ENCODE data around the gene CLCN4. TPM values are rescaled to one million over a fixed set of nuclear protein-coding genes. Genes with fewer than 3 reads are reported as not detected.

CLCN4 gene
- polyA plus RNA-seq, 2 donors: 0.06 to 0.16 TPM

DNA sequence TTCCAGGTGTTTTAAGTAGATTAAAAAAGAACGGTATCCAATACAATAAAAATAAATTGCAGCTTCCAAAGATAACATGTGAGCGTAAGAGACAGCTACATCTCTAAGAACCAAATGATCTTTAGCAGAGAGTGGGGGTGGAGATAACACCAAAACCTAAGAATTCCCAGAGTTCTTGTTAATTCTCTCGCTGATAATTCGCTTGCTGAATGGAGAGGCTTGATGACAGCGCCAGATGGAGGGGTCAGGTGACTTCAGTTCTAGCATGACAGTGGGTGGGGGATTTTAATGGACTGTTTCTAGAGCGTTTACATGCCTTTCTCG lies 2.3 kb downstream of the CLCN4 start:
- Histone ChIP-seq H3K4me3 (ENCODE audit: low read depth in 1 of 2, low read length in 2 of 2) (no peak overlapping the region), H3K27ac (ENCODE audit: low read depth in 2 of 2, low read length in 1 of 2) (no peak overlapping the region), H3K9me3 (ENCODE audit: control insufficient read depth in 2 of 2, insufficient read depth in 1 of 2, low read depth in 1 of 2, low read length in 1 of 2) (peaks cover 0 to 3% of the 10 kb centered on the region in 2 donors), H3K27me3 (ENCODE audit: control insufficient read depth in 1 of 2, insufficient read depth in 2 of 2, low read length in 2 of 2) (peaks cover 0 to 8% of the 10 kb centered on the region in 2 donors), H3K36me3 (ENCODE audit: control insufficient read depth in 2 of 2, insufficient read depth in 2 of 2, low read length in 1 of 2) (no peaks in the 10 kb centered on the region), H3K4me1 (ENCODE audit: control insufficient read depth in 2 of 2, insufficient read depth in 2 of 2, low read length in 1 of 2) (peaks cover 4 to 7% of the 10 kb centered on the region in 2 donors)
- WGBS, 2 donors: 61 to 87% methylated on average over 7 of the region's 7 CpGs

GRCh38 chrX:10160211-10160610 lies 3.4 kb downstream of the CLCN4 start:
- Histone ChIP-seq H3K4me1 (ENCODE audit: control insufficient read depth in 2 of 2, insufficient read depth in 2 of 2, low read length in 1 of 2) (peaks cover 4 to 7% of the 10 kb centered on the region in 2 donors), H3K27me3 (ENCODE audit: control insufficient read depth in 1 of 2, insufficient read depth in 2 of 2, low read length in 2 of 2) (peaks cover 0 to 8% of the 10 kb centered on the region in 2 donors), H3K36me3 (ENCODE audit: control insufficient read depth in 2 of 2, insufficient read depth in 2 of 2, low read length in 1 of 2) (no peaks in the 10 kb centered on the region), H3K9me3 (ENCODE audit: control insufficient read depth in 2 of 2, insufficient read depth in 1 of 2, low read depth in 1 of 2, low read length in 1 of 2) (peaks cover 0 to 3% of the 10 kb centered on the region in 2 donors), H3K27ac (ENCODE audit: low read depth in 2 of 2, low read length in 1 of 2) (no peak overlapping the region), H3K4me3 (ENCODE audit: low read depth in 1 of 2, low read length in 2 of 2) (no peak overlapping the region)
- 67 to 84% methylated on average over 9 of the region's 9 CpGs for WGBS, 2 donors

- Histone ChIP-seq H3K4me1 (ENCODE audit: control insufficient read depth in 2 of 2, insufficient read depth in 2 of 2, low read length in 1 of 2) (peaks cover 3 to 4% of the 10 kb centered on the region in 2 donors), H3K9me3 (ENCODE audit: control insufficient read depth in 2 of 2, insufficient read depth in 1 of 2, low read depth in 1 of 2, low read length in 1 of 2) (peaks cover 0 to 3% of the 10 kb centered on the region in 2 donors), H3K36me3 (ENCODE audit: control insufficient read depth in 2 of 2, insufficient read depth in 2 of 2, low read length in 1 of 2) (no peaks in the 10 kb centered on the region), H3K27me3 (ENCODE audit: control insufficient read depth in 1 of 2, insufficient read depth in 2 of 2, low read length in 2 of 2) (peaks cover 0 to 8% of the 10 kb centered on the region in 2 donors), H3K4me3 (ENCODE audit: low read depth in 1 of 2, low read length in 2 of 2) (no peak overlapping the region), H3K27ac (ENCODE audit: low read depth in 2 of 2, low read length in 1 of 2) (no peak overlapping the region)
- 73 to 98% methylated on average over 2 of the region's 2 CpGs for WGBS, 2 donors
Measured at GRCh38 chrX:10163031-10163430, 6.3 kb downstream of the CLCN4 start.

DNA sequence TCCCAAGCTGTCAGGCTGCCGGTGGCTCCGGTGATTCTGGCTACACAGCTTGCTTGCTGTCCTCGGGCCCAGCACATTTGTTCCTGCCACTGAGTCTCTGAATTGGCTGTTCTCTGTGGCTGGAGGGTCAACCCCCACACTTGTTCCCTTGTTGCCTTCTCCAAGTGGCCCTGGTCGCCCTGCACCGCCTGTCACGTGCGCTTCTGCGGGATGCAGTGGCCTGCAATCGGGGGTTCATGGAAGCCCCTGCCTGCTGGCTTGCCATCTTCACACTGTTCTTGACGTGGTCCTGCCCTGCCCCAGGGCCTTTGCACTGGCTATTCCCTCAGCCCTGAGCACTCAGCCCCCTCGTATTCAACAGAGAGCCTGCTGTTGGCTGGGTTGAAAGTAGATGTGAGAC lies 8.1 kb downstream of the CLCN4 start:
- no peaks in the 10 kb centered on the region for H3K9me3 ChIP-seq (ENCODE audit: control insufficient read depth in 2 of 2, insufficient read depth in 1 of 2, low read depth in 1 of 2, low read length in 1 of 2)
- no peak overlapping the region for H3K27ac ChIP-seq (ENCODE audit: low read depth in 2 of 2, low read length in 1 of 2)
- 83 to 88% methylated on average over 11 of the region's 11 CpGs for WGBS, 2 donors
- no peak overlapping the region for H3K4me3 ChIP-seq (ENCODE audit: low read depth in 1 of 2, low read length in 2 of 2)
- H3K4me1 ChIP-seq (ENCODE audit: control insufficient read depth in 2 of 2, insufficient read depth in 2 of 2, low read length in 1 of 2): no peaks in the 10 kb centered on the region
- peaks cover 0 to under 1% of the 10 kb centered on the region in 2 donors for H3K27me3 ChIP-seq (ENCODE audit: control insufficient read depth in 1 of 2, insufficient read depth in 2 of 2, low read length in 2 of 2)
- no peaks in the 10 kb centered on the region for H3K36me3 ChIP-seq (ENCODE audit: control insufficient read depth in 2 of 2, insufficient read depth in 2 of 2, low read length in 1 of 2)

DNA sequence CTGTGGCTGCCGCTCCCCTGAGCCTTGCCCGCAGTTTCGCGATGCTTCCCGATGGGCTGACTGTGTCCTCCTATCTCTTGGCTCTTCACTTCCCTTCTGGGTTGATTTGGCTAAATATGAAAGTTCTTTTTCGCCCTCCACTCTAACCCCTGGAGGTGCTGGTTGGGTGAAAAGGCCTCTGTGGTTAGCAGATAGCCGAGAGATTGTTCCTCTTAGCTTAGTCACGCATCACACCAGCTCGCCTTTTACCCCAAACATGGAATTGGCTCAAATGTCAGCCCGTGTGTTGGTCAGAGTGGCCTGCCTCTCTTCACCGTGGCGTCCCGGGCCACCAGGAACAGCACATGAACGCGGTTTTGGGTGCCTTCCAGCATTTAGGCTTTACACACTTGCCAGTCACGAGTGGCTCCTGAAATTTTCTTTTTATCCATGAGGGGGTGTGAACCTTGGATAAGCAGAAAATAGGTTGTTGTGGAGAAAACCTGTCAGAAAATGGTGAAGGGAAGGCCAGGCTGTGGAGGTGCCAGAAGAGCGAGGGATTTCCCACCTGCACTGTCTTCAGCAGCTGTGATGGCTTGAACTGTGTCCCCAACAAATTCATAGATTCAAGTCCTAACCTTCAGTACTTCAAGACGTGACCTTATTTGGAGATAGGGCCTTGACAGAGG lies 8.9 kb downstream of the CLCN4 start:
- Histone ChIP-seq H3K4me3 (ENCODE audit: low read depth in 1 of 2, low read length in 2 of 2) (no peak overlapping the region), H3K4me1 (ENCODE audit: control insufficient read depth in 2 of 2, insufficient read depth in 2 of 2, low read length in 1 of 2) (no peaks in the 10 kb centered on the region), H3K27me3 (ENCODE audit: control insufficient read depth in 1 of 2, insufficient read depth in 2 of 2, low read length in 2 of 2) (no peaks in the 10 kb centered on the region), H3K27ac (ENCODE audit: low read depth in 2 of 2, low read length in 1 of 2) (no peak overlapping the region), H3K9me3 (ENCODE audit: control insufficient read depth in 2 of 2, insufficient read depth in 1 of 2, low read depth in 1 of 2, low read length in 1 of 2) (no peaks in the 10 kb centered on the region), H3K36me3 (ENCODE audit: control insufficient read depth in 2 of 2, insufficient read depth in 2 of 2, low read length in 1 of 2) (no peaks in the 10 kb centered on the region)
- whole genome bisulfite sequencing, 2 donors: 77 to 86% methylated on average over 18 of the region's 18 CpGs

GRCh38 chrX:10166248-10166716 lies 9.5 kb downstream of the CLCN4 start:
- H3K4me3 ChIP-seq (ENCODE audit: low read depth in 1 of 2, low read length in 2 of 2): no peak overlapping the region
- no peaks in the 10 kb centered on the region for H3K36me3 ChIP-seq (ENCODE audit: control insufficient read depth in 2 of 2, insufficient read depth in 2 of 2, low read length in 1 of 2)
- H3K4me1 ChIP-seq (ENCODE audit: control insufficient read depth in 2 of 2, insufficient read depth in 2 of 2, low read length in 1 of 2): no peaks in the 10 kb centered on the region
- 78 to 81% methylated on average over 17 of the region's 17 CpGs for WGBS, 2 donors
- no peak overlapping the region for H3K27ac ChIP-seq (ENCODE audit: low read depth in 2 of 2, low read length in 1 of 2)
- no peaks in the 10 kb centered on the region for H3K9me3 ChIP-seq (ENCODE audit: control insufficient read depth in 2 of 2, insufficient read depth in 1 of 2, low read depth in 1 of 2, low read length in 1 of 2)
- H3K27me3 ChIP-seq (ENCODE audit: control insufficient read depth in 1 of 2, insufficient read depth in 2 of 2, low read length in 2 of 2): no peaks in the 10 kb centered on the region

GRCh38 chrX:10166731-10167151 lies 10.0 kb downstream of the CLCN4 start:
- Histone ChIP-seq H3K27me3 (ENCODE audit: control insufficient read depth in 1 of 2, insufficient read depth in 2 of 2, low read length in 2 of 2) (no peaks in the 10 kb centered on the region), H3K9me3 (ENCODE audit: control insufficient read depth in 2 of 2, insufficient read depth in 1 of 2, low read depth in 1 of 2, low read length in 1 of 2) (no peaks in the 10 kb centered on the region), H3K36me3 (ENCODE audit: control insufficient read depth in 2 of 2, insufficient read depth in 2 of 2, low read length in 1 of 2) (no peaks in the 10 kb centered on the region), H3K4me3 (ENCODE audit: low read depth in 1 of 2, low read length in 2 of 2) (no peak overlapping the region), H3K27ac (ENCODE audit: low read depth in 2 of 2, low read length in 1 of 2) (no peak overlapping the region), H3K4me1 (ENCODE audit: control insufficient read depth in 2 of 2, insufficient read depth in 2 of 2, low read length in 1 of 2) (no peaks in the 10 kb centered on the region)
- WGBS, 2 donors: 49 to 56% methylated on average over 8 of the region's 8 CpGs

DNA sequence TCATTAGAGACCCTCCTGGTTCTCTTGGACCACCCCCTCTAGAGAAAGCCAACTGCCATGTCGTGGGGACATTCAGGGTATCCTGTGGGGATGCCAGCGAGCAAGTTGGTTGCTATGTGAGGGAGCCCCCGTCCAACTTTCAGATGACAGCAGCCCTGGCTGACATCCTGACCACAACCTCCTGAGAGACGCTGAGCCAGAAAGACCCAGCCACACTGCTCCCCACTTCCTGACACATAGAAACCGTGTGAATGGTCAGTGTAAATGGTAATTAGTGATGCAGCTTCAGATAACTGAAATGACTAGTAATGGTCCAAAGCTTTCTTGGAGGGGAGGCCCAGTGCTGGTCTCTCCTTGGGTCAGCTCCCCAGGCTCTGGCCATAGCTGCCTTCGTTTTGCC lies 10.8 kb downstream of the CLCN4 start:
- Histone ChIP-seq H3K36me3 (ENCODE audit: control insufficient read depth in 2 of 2, insufficient read depth in 2 of 2, low read length in 1 of 2) (no peaks in the 10 kb centered on the region), H3K27me3 (ENCODE audit: control insufficient read depth in 1 of 2, insufficient read depth in 2 of 2, low read length in 2 of 2) (no peaks in the 10 kb centered on the region), H3K27ac (ENCODE audit: low read depth in 2 of 2, low read length in 1 of 2) (no peak overlapping the region), H3K4me1 (ENCODE audit: control insufficient read depth in 2 of 2, insufficient read depth in 2 of 2, low read length in 1 of 2) (no peaks in the 10 kb centered on the region), H3K9me3 (ENCODE audit: control insufficient read depth in 2 of 2, insufficient read depth in 1 of 2, low read depth in 1 of 2, low read length in 1 of 2) (no peaks in the 10 kb centered on the region), H3K4me3 (ENCODE audit: low read depth in 1 of 2, low read length in 2 of 2) (no peak overlapping the region)
- WGBS, 2 donors: 68 to 78% methylated on average over 6 of the region's 6 CpGs

DNA sequence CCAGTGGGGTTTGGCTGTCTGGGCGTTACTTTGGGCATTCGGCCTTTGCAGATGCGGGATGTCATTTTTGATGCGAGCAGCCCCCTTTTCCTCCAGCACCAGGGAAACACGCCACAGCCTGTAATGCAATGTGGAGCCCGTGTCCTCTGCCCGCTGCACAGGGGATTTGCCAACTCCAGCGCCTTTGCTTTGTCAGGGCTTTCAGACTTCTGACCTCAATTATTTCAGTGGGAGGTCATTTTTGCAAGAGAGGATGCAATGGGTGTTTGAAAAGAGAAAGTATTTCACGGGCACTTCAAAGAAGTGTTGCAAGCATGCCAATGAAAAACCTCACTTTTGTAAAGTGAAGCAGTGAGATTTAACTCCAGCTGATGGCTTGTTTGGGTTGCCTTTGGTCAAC lies 11.5 kb downstream of the CLCN4 start:
- Histone ChIP-seq H3K4me3 (ENCODE audit: low read depth in 1 of 2, low read length in 2 of 2) (no peak overlapping the region), H3K27ac (ENCODE audit: low read depth in 2 of 2, low read length in 1 of 2) (no peak overlapping the region), H3K27me3 (ENCODE audit: control insufficient read depth in 1 of 2, insufficient read depth in 2 of 2, low read length in 2 of 2) (no peaks in the 10 kb centered on the region), H3K36me3 (ENCODE audit: control insufficient read depth in 2 of 2, insufficient read depth in 2 of 2, low read length in 1 of 2) (no peaks in the 10 kb centered on the region), H3K4me1 (ENCODE audit: control insufficient read depth in 2 of 2, insufficient read depth in 2 of 2, low read length in 1 of 2) (no peaks in the 10 kb centered on the region), H3K9me3 (ENCODE audit: control insufficient read depth in 2 of 2, insufficient read depth in 1 of 2, low read depth in 1 of 2, low read length in 1 of 2) (no peaks in the 10 kb centered on the region)
- WGBS, 2 donors: 73 to 76% methylated on average over 9 of the region's 9 CpGs

- Histone ChIP-seq H3K4me1 (ENCODE audit: control insufficient read depth in 2 of 2, insufficient read depth in 2 of 2, low read length in 1 of 2) (peaks cover 0 to 5% of the 10 kb centered on the region in 2 donors), H3K36me3 (ENCODE audit: control insufficient read depth in 2 of 2, insufficient read depth in 2 of 2, low read length in 1 of 2) (no peaks in the 10 kb centered on the region), H3K27ac (ENCODE audit: low read depth in 2 of 2, low read length in 1 of 2) (no peak overlapping the region), H3K4me3 (ENCODE audit: low read depth in 1 of 2, low read length in 2 of 2) (no peak overlapping the region), H3K27me3 (ENCODE audit: control insufficient read depth in 1 of 2, insufficient read depth in 2 of 2, low read length in 2 of 2) (no peaks in the 10 kb centered on the region), H3K9me3 (ENCODE audit: control insufficient read depth in 2 of 2, insufficient read depth in 1 of 2, low read depth in 1 of 2, low read length in 1 of 2) (no peaks in the 10 kb centered on the region)
- WGBS, 2 donors: 56 to 76% methylated on average over 3 of the region's 3 CpGs
Measured at GRCh38 chrX:10169175-10169574, 12.4 kb downstream of the CLCN4 start.

Data from esophagus (tissue), 2 donors.